ENCODE results near the gene PPP4R1. TPM values are rescaled to one million over a fixed set of nuclear protein-coding genes. Genes with fewer than 3 reads are reported as not detected.
A peak's percentile ranks its signal among the peaks of the same experiment; 100 is the strongest.

PPP4R1 gene
- total RNA-seq, 1 donor from 2014 or later = 108 TPM

DNA sequence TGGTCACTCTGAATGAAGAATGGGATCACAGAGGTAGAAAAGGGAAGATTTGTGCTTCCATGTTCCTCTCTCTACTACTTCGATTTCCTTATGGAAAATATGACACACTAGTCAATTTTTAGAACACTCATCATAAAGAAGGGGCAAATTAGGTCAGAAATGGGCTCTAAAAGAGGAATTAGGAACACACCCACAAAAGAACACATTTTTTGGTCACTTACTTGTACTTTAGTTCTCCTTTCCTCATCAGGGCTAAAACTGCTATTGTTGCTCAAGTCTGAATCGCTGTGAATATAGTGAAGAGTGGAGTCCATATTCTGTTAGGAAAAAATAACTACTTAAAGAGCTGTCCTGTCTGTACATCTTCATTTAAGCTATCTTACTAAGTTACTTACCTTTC is 52.6 kb downstream of the PPP4R1 start:
- TF ChIP-seq, protein P1, sequence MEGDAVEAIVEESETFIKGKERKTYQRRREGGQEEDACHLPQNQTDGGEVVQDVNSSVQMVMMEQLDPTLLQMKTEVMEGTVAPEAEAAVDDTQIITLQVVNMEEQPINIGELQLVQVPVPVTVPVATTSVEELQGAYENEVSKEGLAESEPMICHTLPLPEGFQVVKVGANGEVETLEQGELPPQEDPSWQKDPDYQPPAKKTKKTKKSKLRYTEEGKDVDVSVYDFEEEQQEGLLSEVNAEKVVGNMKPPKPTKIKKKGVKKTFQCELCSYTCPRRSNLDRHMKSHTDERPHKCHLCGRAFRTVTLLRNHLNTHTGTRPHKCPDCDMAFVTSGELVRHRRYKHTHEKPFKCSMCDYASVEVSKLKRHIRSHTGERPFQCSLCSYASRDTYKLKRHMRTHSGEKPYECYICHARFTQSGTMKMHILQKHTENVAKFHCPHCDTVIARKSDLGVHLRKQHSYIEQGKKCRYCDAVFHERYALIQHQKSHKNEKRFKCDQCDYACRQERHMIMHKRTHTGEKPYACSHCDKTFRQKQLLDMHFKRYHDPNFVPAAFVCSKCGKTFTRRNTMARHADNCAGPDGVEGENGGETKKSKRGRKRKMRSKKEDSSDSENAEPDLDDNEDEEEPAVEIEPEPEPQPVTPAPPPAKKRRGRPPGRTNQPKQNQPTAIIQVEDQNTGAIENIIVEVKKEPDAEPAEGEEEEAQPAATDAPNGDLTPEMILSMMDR (IDR thresholded peaks at IDR 0.05) = no peak
- Mint-ChIP-seq H3K4me3 (ENCODE audit: unreplicated experiment) (no peak overlapping the region), H3K9me3 (ENCODE audit: low read depth) (no peaks in the 10 kb centered on the region), H3K27me3 (ENCODE audit: low read depth) (no peaks in the 10 kb centered on the region), H3K36me3 (ENCODE audit: low read depth) (peaks cover 33% of the 10 kb centered on the region), H3K27ac (ENCODE audit: unreplicated experiment) (no peak overlapping the region), H3K4me1 (ENCODE audit: low read depth) (peaks cover 35% of the 10 kb centered on the region)
- no peak for DNase-seq (ENCODE audit: low spot score)

DNA sequence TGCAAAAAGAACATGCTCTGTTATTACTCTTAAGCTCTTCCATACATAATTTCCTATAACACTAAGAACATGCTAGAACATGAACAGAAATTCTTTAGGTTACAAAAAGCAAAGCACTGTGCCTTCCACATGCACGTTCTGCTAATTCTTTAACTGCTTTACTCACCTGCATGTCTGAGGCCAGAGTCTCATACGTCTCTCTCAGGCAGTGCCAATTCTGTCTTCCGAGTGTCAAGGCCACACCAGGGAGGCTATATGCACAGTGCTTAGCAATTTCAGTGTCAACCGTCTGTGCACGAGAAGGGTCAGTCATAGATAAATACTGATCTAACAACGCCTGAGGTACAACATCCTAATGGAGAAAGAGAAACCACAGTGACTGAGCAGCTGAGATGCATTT is 55.1 kb downstream of the PPP4R1 start:
- Mint-ChIP-seq H3K4me3 (ENCODE audit: unreplicated experiment) (no peak overlapping the region), H3K36me3 (ENCODE audit: low read depth) (peaks cover 42% of the 10 kb centered on the region), H3K27ac (ENCODE audit: unreplicated experiment) (no peak overlapping the region), H3K9me3 (ENCODE audit: low read depth) (no peaks in the 10 kb centered on the region), H3K27me3 (ENCODE audit: low read depth) (no peaks in the 10 kb centered on the region), H3K4me1 (ENCODE audit: low read depth) (peaks cover 23% of the 10 kb centered on the region)
- no peak for DNase-seq (ENCODE audit: low spot score)
- TF ChIP-seq, protein P1 (IDR thresholded peaks at IDR 0.05) = no peak

DNA sequence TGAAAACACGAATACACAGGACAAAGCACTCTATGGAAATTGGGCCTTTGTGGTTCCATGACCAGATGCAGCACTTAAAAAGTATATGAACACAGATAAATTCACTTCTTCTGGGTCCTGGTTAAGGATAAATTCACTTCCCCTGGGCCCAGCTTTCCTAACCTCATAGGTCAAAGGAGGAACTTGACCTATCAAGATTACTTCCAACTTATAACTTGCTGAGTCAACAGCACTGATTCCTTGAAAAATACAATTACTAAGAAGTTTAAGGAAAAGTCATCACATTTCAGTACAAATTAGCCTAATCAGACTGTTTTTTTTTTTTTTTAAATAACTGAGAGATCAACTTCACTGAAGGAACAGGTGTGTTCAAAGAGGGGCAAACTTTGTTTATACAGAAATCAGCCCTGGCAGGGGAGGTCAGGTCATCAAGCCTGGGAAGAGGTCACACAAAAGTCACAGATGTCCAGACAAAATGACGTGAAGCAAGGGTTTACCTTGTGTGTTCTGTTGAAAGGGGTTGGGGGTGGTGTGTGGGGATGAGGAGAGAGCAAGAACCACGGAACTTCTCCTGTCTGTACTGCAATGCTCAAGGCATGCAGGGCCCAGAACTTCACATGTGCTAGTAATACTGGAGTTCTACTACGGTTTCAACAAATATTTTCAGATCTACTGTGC is 55.8 kb downstream of the PPP4R1 start:
- no peak overlapping the region for H3K4me3 Mint-ChIP-seq (ENCODE audit: unreplicated experiment)
- H3K27ac Mint-ChIP-seq (ENCODE audit: unreplicated experiment) = peak overlapping the region; percentile 27
- DNase-seq (ENCODE audit: low spot score) = no peak
- H3K27me3 Mint-ChIP-seq (ENCODE audit: low read depth) = no peaks in the 10 kb centered on the region
- peaks cover 45% of the 10 kb centered on the region for H3K36me3 Mint-ChIP-seq (ENCODE audit: low read depth)
- H3K4me1 Mint-ChIP-seq (ENCODE audit: low read depth) = peaks cover 16% of the 10 kb centered on the region
- H3K9me3 Mint-ChIP-seq (ENCODE audit: low read depth) = no peaks in the 10 kb centered on the region
- TF ChIP-seq, protein P1 (IDR thresholded peaks at IDR 0.05) = no peak

DNA sequence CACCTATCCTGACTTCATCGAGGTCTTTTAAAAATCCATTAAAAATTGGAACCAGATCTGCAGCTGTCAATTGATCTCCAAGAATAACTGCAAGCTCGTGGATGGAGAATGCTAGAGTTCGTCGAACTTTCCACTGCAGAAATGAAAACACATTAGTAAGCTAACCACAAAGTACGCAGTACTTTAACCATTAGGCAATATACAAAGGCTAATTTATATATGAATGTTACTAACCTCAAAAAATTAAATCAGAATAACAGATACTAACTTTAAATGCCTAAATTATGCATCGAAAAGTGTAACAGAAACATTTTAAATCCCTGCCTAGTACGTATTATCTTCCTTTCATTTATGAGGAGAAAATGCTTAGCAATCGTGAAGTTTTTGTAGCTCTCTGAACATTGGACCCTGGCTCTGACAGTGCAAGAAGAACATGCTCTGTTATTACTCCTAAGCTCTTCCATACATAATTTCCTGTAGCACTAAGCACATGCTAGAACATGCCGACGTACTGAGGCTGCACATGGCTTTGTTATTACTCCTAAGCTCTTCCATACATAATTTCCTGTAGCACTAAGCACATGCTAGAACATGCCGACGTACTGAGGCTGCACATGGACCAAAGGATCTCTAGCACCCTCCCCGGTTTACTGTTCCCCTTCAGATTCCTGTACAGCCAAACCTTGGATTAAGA is 57.0 kb downstream of the PPP4R1 start:
- H3K27ac Mint-ChIP-seq (ENCODE audit: unreplicated experiment) = no peak overlapping the region
- peaks cover 10% of the 10 kb centered on the region for H3K4me1 Mint-ChIP-seq (ENCODE audit: low read depth)
- H3K9me3 Mint-ChIP-seq (ENCODE audit: low read depth) = no peaks in the 10 kb centered on the region
- no peak for DNase-seq (ENCODE audit: low spot score)
- no peaks in the 10 kb centered on the region for H3K27me3 Mint-ChIP-seq (ENCODE audit: low read depth)
- H3K36me3 Mint-ChIP-seq (ENCODE audit: low read depth) = peaks cover 48% of the 10 kb centered on the region
- TF ChIP-seq, protein P1 (IDR thresholded peaks at IDR 0.05) = no peak
- H3K4me3 Mint-ChIP-seq (ENCODE audit: unreplicated experiment) = no peak overlapping the region

DNA sequence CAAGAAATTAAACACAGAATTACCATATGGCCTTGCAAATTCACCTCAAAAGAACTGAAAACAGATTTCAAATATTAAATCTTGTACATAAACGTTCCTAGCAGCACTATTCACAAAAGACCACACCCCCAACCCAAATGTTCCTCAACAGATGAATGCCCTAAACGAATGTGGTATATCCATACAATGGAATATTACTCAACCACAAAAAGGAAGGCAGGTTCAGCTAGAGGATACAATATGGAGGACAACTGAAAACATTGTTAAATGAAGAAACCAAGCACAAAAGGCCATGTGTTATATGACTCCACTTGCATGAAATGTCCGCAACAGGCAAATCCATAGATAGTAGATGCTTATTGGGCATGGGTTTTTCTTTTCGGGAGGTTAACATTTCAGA is 61.7 kb downstream of the PPP4R1 start:
- Mint-ChIP-seq H3K36me3 (ENCODE audit: low read depth) (peaks cover 55% of the 10 kb centered on the region), H3K27me3 (ENCODE audit: low read depth) (no peaks in the 10 kb centered on the region)
- TF ChIP-seq, protein P1 (IDR thresholded peaks at IDR 0.05) = no peak

More for the DNA sequence above, 61.7 kb downstream of the PPP4R1 start:
- H3K4me1 Mint-ChIP-seq (ENCODE audit: low read depth) = no peaks in the 10 kb centered on the region
- H3K9me3 Mint-ChIP-seq (ENCODE audit: low read depth) = no peaks in the 10 kb centered on the region
- DNase-seq (ENCODE audit: low spot score) = no peak
- no peak overlapping the region for H3K4me3 Mint-ChIP-seq (ENCODE audit: unreplicated experiment)
- no peak overlapping the region for H3K27ac Mint-ChIP-seq (ENCODE audit: unreplicated experiment)

Measured in chondrocyte (in vitro differentiated cells).